Measurements from ENCODE around the gene AVEN. TPM values are rescaled to one million over a fixed set of nuclear protein-coding genes. Genes with fewer than 3 reads are reported as not detected.

AVEN gene
- total and polyA plus RNA-seq, 2 of the 8 experiments (the other 6 are each of a cell fraction or from before 2014, with no cell fraction given) = 5.5 to 17.0 TPM

DNA sequence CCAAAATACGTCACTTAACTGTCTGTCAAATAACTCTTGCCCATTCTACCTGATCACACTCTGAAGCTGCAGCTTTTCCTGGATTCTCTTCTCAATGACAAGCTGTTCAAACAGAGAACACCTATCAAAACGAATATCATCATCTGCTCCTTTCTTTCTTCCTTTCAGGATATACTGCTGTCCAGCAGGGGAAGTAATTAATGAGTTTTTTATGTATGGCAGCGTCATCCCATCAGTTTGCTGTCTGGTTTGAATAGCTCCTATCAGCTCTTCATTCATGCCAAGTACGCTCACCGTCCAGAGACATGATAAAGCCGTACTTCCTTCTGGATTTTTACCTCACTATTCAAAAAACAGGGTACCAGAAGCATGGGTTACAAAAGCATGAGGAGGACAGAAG lies 70.8 kb downstream of the AVEN start, which contains the start of gene CHRM5:
Gene CHRM5 (plus strand): TSS at position 274 of the 400 bp plus-strand sequence. CDS start 94,221 bp downstream, outside the sequence.
- WGBS, 2 experiments (ENCODE audit: extremely low coverage in 1 of 2, insufficient coverage in 1 of 2, insufficient read length in 1 of 2, insufficient replicate concordance in 2 of 2, low coverage in 1 of 2, low lambda C conversion rate in 2 of 2, missing lambda C conversion rate in 1 of 2) = 88% methylated on average over 6 of the region's 6 CpGs; no CpG with 5 or more reads in 1 of the 2 experiments
- H3K23me2 ChIP-seq (ENCODE audit: low read depth, low read length) = no peaks in the 10 kb centered on the region
- no peak within 1 kb of the TSS for H4K91ac ChIP-seq (replicated peaks; ENCODE audit: insufficient read length, low read length)
- no peaks in the 10 kb centered on the region for H3K36me3 ChIP-seq (ENCODE audit: control insufficient read depth in 2 of 4, insufficient read depth in 4 of 4, low read length in 3 of 4)
- H3K27me3 ChIP-seq (replicated peaks in 1 of 4; ENCODE audit: control insufficient read depth in 3 of 4, extremely low read depth in 1 of 4, insufficient read depth in 3 of 4, low read length in 3 of 4) = no peaks in the 10 kb centered on the region
- H2BK15ac ChIP-seq (ENCODE audit: low read length) = no peak within 1 kb of the TSS
- H4K5ac ChIP-seq (ENCODE audit: insufficient read length, low read depth, low read length) = no peak within 1 kb of the TSS
- no peak within 1 kb of the TSS for H3K18ac ChIP-seq (ENCODE audit: extremely low read depth, low read length)
- no peaks in the 10 kb centered on the region for H3K4me1 ChIP-seq (replicated peaks in 1 of 4; ENCODE audit: control insufficient read depth in 3 of 4, insufficient read depth in 4 of 4, low read length in 3 of 4)
- H3K27ac ChIP-seq (ENCODE audit: low read depth, low read length) = no peak within 1 kb of the TSS
- no peak within 1 kb of the TSS for H4K8ac ChIP-seq (ENCODE audit: extremely low read depth, insufficient read depth, low read length)
- no peaks in the 10 kb centered on the region for H4K20me1 ChIP-seq (replicated peaks in 1 of 2; ENCODE audit: control insufficient read depth in 1 of 2, insufficient read depth in 2 of 2, low read length in 2 of 2)
- H2BK5ac ChIP-seq (ENCODE audit: low read depth, low read length) = no peak within 1 kb of the TSS
- POLR2A ChIA-PET (ENCODE audit: partially characterized antibody) = interaction anchor here (0.6 kb wide), 1 partner anchor 198 kb away, joined by 5 read pairs; no protein-coding TSS in a partner anchor
- no peaks in the 10 kb centered on the region for H3K79me1 ChIP-seq (ENCODE audit: low read depth, low read length)
- no peak within 1 kb of the TSS for H2BK20ac ChIP-seq (ENCODE audit: low read length)
- H3K56ac ChIP-seq (replicated peaks; ENCODE audit: insufficient read length, low read depth, low read length) = no peak within 1 kb of the TSS
- no peak within 1 kb of the TSS for H3K9ac ChIP-seq (replicated peaks in 1 of 4; ENCODE audit: extremely low read depth in 1 of 4, low read depth in 3 of 4, low read length in 3 of 4)
- DNase-seq (ENCODE audit: low read depth in 1 of 2, low spot score in 2 of 2) (no peak), FAIRE-seq (no peak)
- no peak within 1 kb of the TSS for H3K14ac ChIP-seq (ENCODE audit: insufficient read length)
- no peak within 1 kb of the TSS for H2AK5ac ChIP-seq (ENCODE audit: low read depth, low read length)
- H3K9me3 ChIP-seq (ENCODE audit: insufficient read depth in 2 of 2, low read depth in 1 of 2, low read length in 1 of 2) = no peaks in the 10 kb centered on the region
- H2BK12ac ChIP-seq (ENCODE audit: low read depth, low read length) = no peak within 1 kb of the TSS
- no peak within 1 kb of the TSS for H2AFZ ChIP-seq (ENCODE audit: low read length)
- H3K4ac ChIP-seq (replicated peaks; ENCODE audit: insufficient read length, low read depth, low read length) = no peak within 1 kb of the TSS
- H2BK120ac ChIP-seq (replicated peaks; ENCODE audit: low read depth, low read length) = no peak within 1 kb of the TSS
- H3K4me2 ChIP-seq (ENCODE audit: insufficient read depth in 1 of 2, low read depth in 2 of 2, low read length in 2 of 2) = no peak within 1 kb of the TSS
- H3K4me3 ChIP-seq (ENCODE audit: extremely low read depth in 1 of 4, insufficient read depth in 2 of 4, low read depth in 3 of 4, low read length in 4 of 4) = no peak within 1 kb of the TSS
- no peak within 1 kb of the TSS for H3K23ac ChIP-seq (ENCODE audit: insufficient read length)
- no peaks in the 10 kb centered on the region for H3K79me2 ChIP-seq (ENCODE audit: control insufficient read depth in 1 of 2, insufficient read depth in 2 of 2, low read length in 2 of 2)
- CTCF ChIA-PET (ENCODE audit: partially characterized antibody) = interaction anchor here (0.6 to 2.7 kb wide), 9 partner anchors 17 to 943 kb away, joined by 3 to 11 read pairs (median 4); no protein-coding TSS in a partner anchor
- no peak for TF ChIP-seq SUZ12 (IDR thresholded peaks at IDR 0.05; ENCODE audit: low read length)
- TF ChIP-seq POLR2AphosphoS5 (IDR thresholded peaks at IDR 0.05; ENCODE audit: low read depth, low read length) = no peak
- TF ChIP-seq ASH2L (IDR thresholded peaks at IDR 0.05; ENCODE audit: low read length) = no peak
- TF ChIP-seq SAP30 (IDR thresholded peaks at IDR 0.05; ENCODE audit: insufficient read depth, insufficient replicate concordance, low read length) = no peak
- TF ChIP-seq RFX5 (IDR thresholded peaks at IDR 0.05; ENCODE audit: borderline replicate concordance, low read depth, low read length) = no peak
- no peak for TF ChIP-seq TCF12 (IDR thresholded peaks at IDR 0.05; ENCODE audit: low read depth, low read length)
- no peak for TF ChIP-seq HDAC6 (IDR thresholded peaks at IDR 0.05; ENCODE audit: low read depth, low read length)
- TF ChIP-seq GABPA (IDR thresholded peaks at IDR 0.05; ENCODE audit: borderline replicate concordance, insufficient read depth, low read length) = no peak
- no peak for TF ChIP-seq BRCA1 (IDR thresholded peaks at IDR 0.05; ENCODE audit: low read depth, low read length)
- no peak for TF ChIP-seq JUN (IDR thresholded peaks at IDR 0.05; ENCODE audit: low read depth, low read length)
- no peak for TF ChIP-seq BCL11A (IDR thresholded peaks at IDR 0.05; ENCODE audit: low read depth in 2 of 2, low read length in 2 of 2)
- TF ChIP-seq TEAD4 (IDR thresholded peaks at IDR 0.05; ENCODE audit: low read depth, low read length) = no peak

Data from H1 (cell line).